HEK293T (cell line): Measurements from ENCODE around the gene POLR2A.

Source experiments
- CTCF ChIA-PET: fragments of 350-600 bp; formaldehyde crosslinking; extraction: SDS; loops from one replicate; lab custom pipeline; 2021; ENCODE audit warnings: antibody characterized with exemption, inconsistent platforms; lab: Yijun Ruan, JAX
- POLR2A ChIA-PET: fragments of 350-600 bp; formaldehyde crosslinking; extraction: SDS; loops from one replicate; lab custom pipeline; 2020; ENCODE audit warnings: antibody characterized with exemption, inconsistent platforms; lab: Yijun Ruan, JAX
- DNase-seq: peaks from one replicate; pipeline ENCODE4 v3.0.0; 2012; ENCODE audit warnings: mixed read lengths; ENCODE audit errors: extremely low spot score
- ARNT ChIP-seq: fragments of 450-650 bp; IDR thresholded peaks from 2 replicates; pipeline ENCODE4 v1.6.1; 2017; ENCODE audit warnings: mild to moderate bottlenecking
- BHLHE40 ChIP-seq: fragments of 450-650 bp; IDR thresholded peaks from 2 replicates; pipeline ENCODE4 v1.6.1; 2016; ENCODE audit warnings: mild to moderate bottlenecking, moderate library complexity, borderline replicate concordance
- CTBP1 ChIP-seq: fragments of 450-650 bp; IDR thresholded peaks from 2 replicates; pipeline ENCODE4 v1.6.1; 2016; ENCODE audit warnings: borderline replicate concordance
- ELF4 ChIP-seq: fragments of 450-650 bp; IDR thresholded peaks from 2 replicates; pipeline ENCODE4 v1.6.1; 2017; ENCODE audit warnings: antibody characterized with exemption
- FOXA1 ChIP-seq: fragments of 450-650 bp; IDR thresholded peaks from 2 replicates; pipeline ENCODE4 v1.6.1; 2016; ENCODE audit warnings: mild to moderate bottlenecking
- FOXK2 ChIP-seq: fragments of 450-650 bp; IDR thresholded peaks from 2 replicates; pipeline ENCODE4 v1.6.1; 2016; ENCODE audit warnings: mild to moderate bottlenecking
- FOXM1 ChIP-seq: fragments of 450-650 bp; IDR thresholded peaks from 2 replicates; pipeline ENCODE4 v1.6.1; 2017; ENCODE audit warnings: mild to moderate bottlenecking, borderline replicate concordance
- HDGF ChIP-seq: fragments of 450-650 bp; IDR thresholded peaks from 2 replicates; pipeline ENCODE4 v1.6.1; 2017; ENCODE audit warnings: antibody characterized with exemption, borderline replicate concordance
- L3MBTL2 ChIP-seq: fragments of 450-650 bp; conservative IDR thresholded peaks from 2 replicates; pipeline ENCODE4 v1.6.1; 2016; ENCODE audit warnings: mild to moderate bottlenecking
- NFRKB ChIP-seq: fragments of 450-650 bp; IDR thresholded peaks from 2 replicates; pipeline ENCODE4 v1.6.1; 2016; ENCODE audit warnings: mild to moderate bottlenecking, moderate library complexity
- SUZ12 ChIP-seq: fragments of 450-650 bp; IDR thresholded peaks from 2 replicates; pipeline ENCODE4 v1.6.1; 2016; ENCODE audit warnings: mild to moderate bottlenecking
- TARDBP ChIP-seq: fragments of 450-650 bp; IDR thresholded peaks from 2 replicates; pipeline ENCODE4 v1.6.1; 2016
- ZNF384 ChIP-seq: fragments of 450-650 bp; IDR thresholded peaks from 2 replicates; pipeline ENCODE4 v1.6.1; 2016
- TF ChIP-seq, protein P1 (sequence below): fragments of 450-650 bp; IDR thresholded peaks from 2 replicates; pipeline ENCODE4 v1.6.1; 2016

Gene POLR2A

DNA sequence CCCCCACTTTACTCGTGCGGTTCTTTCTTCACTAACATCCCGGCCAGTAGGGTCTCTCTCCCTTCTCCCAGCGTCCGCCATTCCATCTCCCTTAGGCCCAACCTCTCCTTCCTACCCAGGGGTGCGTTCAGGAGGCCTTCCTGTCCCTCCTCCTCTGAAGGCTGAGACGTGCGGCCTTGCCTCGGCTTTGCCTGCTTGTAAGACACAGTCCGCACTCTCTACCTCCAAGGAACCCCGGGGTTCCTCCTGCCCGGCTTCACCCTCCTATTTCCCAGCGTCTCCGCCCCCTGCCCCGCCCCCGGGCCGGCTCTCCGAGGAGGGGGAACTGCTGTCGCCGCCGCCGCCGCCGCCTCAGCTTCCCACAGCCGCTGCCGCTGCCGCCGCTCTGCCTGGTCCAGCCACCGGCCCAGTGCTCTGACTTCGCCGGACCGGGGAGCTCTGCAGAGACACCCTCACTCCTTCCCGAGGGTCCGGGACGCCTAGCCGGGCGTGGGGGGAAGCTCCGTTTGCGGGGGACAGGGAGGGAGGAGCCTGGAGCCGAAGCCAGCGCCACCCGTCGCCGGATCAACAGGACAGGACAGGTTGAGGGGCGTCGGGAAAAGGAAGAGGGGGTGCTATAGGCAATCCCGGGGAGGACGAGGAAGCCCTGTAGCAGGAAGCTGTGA is 46.1 kb upstream of the POLR2A start:
- ChIA-PET POLR2A (interaction anchor here (1.2 to 7.5 kb wide), 3 partner anchors 40 to 112 kb away, joined by 3 to 55 read pairs (median 24); partner anchors contain the start of genes POLR2A, SLC35G6 and ZBTB4), CTCF (interaction anchor here (1.9 kb wide), 1 partner anchor 123 kb away, joined by 7 read pairs; the partner anchor contains the start of gene SENP3)
- no peak for DNase-seq
- TF ChIP-seq SUZ12, result no peak
- TF ChIP-seq FOXK2, result no peak

DNA sequence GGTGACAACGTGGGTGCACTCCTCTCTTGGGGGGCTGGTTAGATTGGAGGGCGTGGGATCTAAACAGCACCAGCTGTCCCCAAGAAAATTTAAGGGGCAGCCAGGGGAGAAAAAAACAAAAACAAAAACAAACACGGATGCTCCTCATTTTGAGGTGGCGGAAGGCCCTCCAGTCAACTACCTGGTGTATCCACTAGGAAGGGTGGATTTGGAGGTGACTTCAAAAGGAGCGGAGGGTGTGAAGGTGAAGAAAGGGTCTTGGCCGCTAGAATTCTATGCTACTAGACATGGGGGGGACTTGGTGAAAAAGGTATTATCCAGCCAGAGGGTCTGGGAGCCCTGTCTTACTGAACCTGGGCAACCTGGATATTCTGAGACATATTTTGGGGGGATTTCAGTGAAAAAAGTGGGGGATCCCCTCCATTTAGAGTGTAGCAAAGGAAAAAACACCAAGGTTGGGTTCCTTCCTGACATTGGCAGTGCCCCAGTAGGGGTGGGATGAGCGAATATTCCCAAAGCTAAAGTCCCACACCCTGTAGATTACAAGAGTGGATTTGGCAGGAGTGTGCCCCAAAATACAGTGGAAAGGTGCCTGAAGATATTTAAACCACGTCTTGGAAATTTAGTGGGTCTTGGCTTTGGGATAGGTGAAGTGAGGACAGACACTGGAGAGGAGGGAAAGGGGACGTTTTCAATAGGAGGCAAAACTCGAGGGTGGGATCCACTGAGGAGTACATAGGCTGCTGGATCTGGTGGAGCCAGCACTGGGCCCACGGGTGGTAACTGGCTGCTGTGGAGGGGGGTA is 45.3 kb upstream of the POLR2A start:
- TF ChIP-seq FOXK2, result no peak
- DNase-seq, result no peak
- CTCF ChIA-PET, result interaction anchor here (0.6 to 1.9 kb wide), 3 partner anchors 83 to 122 kb away, joined by 4 to 7 read pairs (median 4); partner anchors contain the start of gene SENP3
- POLR2A ChIA-PET, result interaction anchor here (1.2 to 7.5 kb wide), 3 partner anchors 39 to 111 kb away, joined by 3 to 55 read pairs (median 24); partner anchors contain the start of genes POLR2A, SLC35G6 and ZBTB4

DNA sequence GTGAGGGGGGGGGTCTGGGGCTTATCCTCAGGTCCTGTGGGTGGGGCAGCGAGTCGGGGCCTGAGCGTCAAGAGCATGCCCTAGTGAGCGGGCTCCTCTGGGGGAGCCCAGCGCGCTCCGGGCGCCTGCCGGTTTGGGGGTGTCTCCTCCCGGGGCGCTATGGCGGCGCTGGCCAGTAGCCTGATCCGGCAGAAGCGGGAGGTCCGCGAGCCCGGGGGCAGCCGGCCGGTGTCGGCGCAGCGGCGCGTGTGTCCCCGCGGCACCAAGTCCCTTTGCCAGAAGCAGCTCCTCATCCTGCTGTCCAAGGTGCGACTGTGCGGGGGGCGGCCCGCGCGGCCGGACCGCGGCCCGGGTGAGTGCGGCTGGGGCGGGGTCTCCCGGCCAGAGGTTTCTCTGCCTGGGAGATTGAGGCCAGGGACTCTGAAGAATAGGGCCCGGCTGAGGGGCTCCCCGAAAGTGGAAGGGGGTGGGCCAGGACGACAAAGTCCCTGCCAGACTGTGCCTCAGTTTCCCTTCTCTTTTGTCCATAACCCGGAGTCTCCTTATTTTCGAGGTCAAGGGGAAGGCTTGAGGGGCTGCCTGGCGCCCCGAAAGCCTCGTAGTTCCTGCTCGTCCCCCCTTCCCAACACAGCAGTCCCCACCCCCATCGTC is 44.6 kb upstream of the POLR2A start, which contains the start of gene FGF11:
TSS of gene FGF11 (plus strand) at position 51 of the 651 bp plus-strand sequence. CDS start at position 160, 109 bp downstream.
- DNase-seq, result no peak
- CTCF ChIA-PET, result interaction anchor here (0.6 to 1.0 kb wide), 2 partner anchors 83 to 121 kb away, joined by 4 read pairs; no protein-coding TSS in a partner anchor
- POLR2A ChIA-PET, result interaction anchor here (2.2 to 7.5 kb wide), 4 partner anchors 36 to 121 kb away, joined by 7 to 55 read pairs (median 24); partner anchors contain the start of genes POLR2A, SLC35G6, TMEM256 and ZBTB4
- no peak for TF ChIP-seq FOXK2

DNA sequence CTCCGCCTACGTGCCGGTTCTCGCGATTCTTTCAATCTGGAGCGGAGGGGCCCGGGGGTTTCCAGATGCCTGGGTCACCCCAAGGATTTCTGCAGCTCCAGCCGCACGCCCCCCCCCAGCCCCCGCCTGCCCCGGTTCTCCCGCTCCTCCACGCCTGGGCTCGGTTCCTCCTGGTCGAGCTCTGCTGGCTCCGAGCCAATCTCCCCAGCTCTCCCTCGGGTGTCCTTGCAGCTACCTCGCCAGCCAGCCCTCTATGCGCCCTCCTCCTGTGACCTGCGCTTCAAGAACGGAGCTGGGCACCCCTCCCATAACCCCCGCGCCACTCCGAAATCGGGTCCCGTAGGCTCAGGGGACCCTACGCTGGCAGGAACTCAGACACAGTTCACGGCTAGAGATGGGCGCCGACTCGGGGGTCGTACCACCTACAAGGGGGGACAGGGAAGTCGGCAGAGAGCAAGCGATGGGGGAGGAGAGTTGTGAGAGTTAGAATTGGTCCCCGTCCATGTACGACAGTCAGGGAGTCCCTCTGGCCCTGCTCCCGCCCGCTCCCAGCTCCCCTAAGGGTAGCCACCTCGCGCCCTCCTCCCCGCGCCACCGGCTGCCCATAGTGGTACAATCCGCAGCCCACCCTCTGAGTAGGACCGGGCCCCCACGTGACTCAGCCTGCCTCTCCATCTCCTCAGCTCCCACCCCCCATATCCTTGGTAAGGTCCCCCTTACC is 43.9 kb upstream of the POLR2A start:
- ChIA-PET POLR2A (interaction anchor here (1.0 to 7.5 kb wide), 10 partner anchors 10 to 133 kb away, joined by 3 to 55 read pairs (median 6); partner anchors contain the start of genes POLR2A, SLC35G6, TMEM256 and ZBTB4), CTCF (interaction anchor here (0.9 to 1.0 kb wide), 2 partner anchors 84 to 85 kb away, joined by 3 to 4 read pairs; no protein-coding TSS in a partner anchor)
- TF ChIP-seq ELF4 (no peak), FOXM1 (peak; percentile 26; the same call in 1 of the 2 replicates), CTBP1 (no peak), NFRKB (no peak), L3MBTL2 (peak; percentile 16), ARNT (no peak)
- DNase-seq, result peak; percentile 58

DNA sequence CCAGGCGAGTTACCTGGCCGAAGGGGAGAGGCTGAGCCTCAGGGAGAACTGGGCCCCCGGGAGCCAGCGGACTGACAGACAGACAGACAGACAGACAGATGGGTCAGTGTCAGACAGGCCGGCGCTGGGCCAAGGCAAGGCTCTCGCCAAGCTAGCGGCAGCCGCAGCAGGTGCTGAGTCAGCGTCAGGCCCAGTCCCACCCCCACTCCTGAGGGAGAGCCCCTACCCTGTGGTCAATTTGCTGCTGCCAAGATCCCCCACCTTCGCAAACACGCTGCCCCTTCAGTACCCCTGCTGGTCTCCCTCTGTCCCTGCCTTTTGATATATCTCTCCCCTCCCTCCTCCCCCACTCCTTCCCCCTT is 43.4 kb upstream of the POLR2A start:
- CTCF ChIA-PET, result interaction anchor here (0.9 kb wide), 1 partner anchor 85 kb away, joined by 3 read pairs; no protein-coding TSS in a partner anchor
- DNase-seq, result peak; percentile 25

DNA sequence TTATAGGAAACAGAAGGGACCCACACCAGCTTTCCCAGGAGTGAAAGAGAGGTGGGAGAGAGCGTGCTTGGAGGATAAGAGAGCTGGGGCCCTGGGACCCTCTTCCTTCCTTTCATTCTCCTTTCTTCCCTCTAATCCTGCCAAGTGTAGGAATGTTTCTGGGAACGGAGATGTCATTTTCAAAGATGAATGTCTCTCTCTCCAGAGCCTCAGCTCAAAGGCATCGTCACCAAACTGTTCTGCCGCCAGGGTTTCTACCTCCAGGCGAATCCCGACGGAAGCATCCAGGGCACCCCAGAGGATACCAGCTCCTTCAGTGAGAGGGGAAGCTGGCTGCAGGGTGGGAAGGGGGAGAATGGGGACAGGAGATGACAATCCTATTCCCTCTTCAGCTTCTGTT is 42.9 kb upstream of the POLR2A start:
- TF ChIP-seq TARDBP (no peak), FOXA1 (no peak), ZNF384 (no peak), CTBP1 (no peak), HDGF (no peak), BHLHE40 (no peak), NFRKB (no peak)
- TF ChIP-seq, protein P1, sequence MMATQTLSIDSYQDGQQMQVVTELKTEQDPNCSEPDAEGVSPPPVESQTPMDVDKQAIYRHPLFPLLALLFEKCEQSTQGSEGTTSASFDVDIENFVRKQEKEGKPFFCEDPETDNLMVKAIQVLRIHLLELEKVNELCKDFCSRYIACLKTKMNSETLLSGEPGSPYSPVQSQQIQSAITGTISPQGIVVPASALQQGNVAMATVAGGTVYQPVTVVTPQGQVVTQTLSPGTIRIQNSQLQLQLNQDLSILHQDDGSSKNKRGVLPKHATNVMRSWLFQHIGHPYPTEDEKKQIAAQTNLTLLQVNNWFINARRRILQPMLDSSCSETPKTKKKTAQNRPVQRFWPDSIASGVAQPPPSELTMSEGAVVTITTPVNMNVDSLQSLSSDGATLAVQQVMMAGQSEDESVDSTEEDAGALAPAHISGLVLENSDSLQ, result no peak
- no peak for DNase-seq
- ChIA-PET CTCF (interaction anchor here (0.9 kb wide), 1 partner anchor 86 kb away, joined by 3 read pairs; no protein-coding TSS in a partner anchor), POLR2A (interaction anchor here (0.6 to 7.5 kb wide), 16 partner anchors 11 to 132 kb away, joined by 3 to 55 read pairs (median 4); partner anchors contain the start of genes POLR2A, SLC35G6, TMEM256 and TMEM95)

More for the DNA sequence above, 43.4 kb upstream of the POLR2A start:
- POLR2A ChIA-PET, result interaction anchor here (0.6 to 7.5 kb wide), 16 partner anchors 11 to 133 kb away, joined by 3 to 55 read pairs (median 4); partner anchors contain the start of genes POLR2A, SLC35G6, TMEM256 and TMEM95
- TF ChIP-seq TARDBP, result no peak
- TF ChIP-seq, protein P1, result peak; percentile 43; the same call in 1 of the 2 replicates
